ENCODE results near the gene YJEFN3. TPM values are rescaled to one million over a fixed set of nuclear protein-coding genes. Genes with fewer than 3 reads are reported as not detected.

Gene YJEFN3
- total RNA-seq, 1 experiment from 2014 or later, result 11.1 TPM

DNA sequence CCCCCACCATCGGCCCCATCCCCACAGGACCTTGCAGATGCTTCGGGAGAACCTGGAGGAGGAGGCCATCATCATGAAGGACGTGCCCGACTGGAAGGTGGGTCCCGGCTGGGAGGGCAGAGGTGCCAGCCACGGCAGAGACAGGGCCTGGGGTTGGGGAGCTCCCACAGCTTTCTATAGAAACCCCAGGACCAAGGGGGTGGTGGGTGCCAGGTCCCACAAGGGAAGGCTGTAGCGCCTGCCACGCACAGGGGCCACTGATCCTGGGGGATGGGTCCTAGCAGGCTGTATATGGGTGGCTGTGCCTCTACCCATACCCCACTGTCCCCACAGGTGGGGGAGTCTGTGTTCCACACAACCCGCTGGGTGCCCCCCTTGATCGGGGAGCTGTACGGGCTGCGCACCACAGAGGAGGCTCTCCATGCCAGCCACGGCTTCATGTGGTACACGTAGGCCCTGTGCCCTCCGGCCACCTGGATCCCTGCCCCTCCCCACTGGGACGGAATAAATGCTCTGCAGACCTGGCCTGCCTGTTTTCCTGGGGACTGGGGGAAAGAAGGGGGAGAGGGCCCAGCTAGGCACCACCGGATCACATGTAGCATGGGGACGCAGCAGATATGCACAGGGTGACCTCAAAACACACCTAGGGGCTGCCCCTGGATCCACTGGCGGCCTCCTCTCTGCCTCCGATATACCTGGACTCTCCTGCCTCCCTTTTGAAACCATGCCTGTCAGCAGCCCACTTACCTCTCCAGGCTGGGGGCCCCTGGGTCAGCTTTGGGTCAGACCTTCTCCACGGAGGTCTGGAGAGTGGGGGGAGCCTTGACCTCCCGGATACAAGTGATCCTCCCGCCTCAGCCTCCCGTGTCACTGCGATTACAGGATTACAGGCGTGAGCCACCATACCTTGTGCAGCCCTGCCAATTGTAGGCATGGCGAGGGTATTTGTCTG is 761 bp upstream of the YJEFN3 start:
- H3K4me3 Mint-ChIP-seq, result no peak overlapping the region
- H3K27me3 Mint-ChIP-seq (ENCODE audit: low read depth), result no peaks in the 10 kb centered on the region; the same call in 1 of the 2 replicates
- ChIA-PET POLR2A (interaction anchor here (0.6 to 1.2 kb wide), 2 partner anchors 23 to 92 kb away, joined by 3 read pairs; no protein-coding TSS in a partner anchor), CTCF (interaction anchor here (0.8 to 14.4 kb wide), 4 partner anchors 13 to 353 kb away, joined by 3 to 408 read pairs (median 4); no protein-coding TSS in a partner anchor)
- no peak for DNase-seq (ENCODE audit: low spot score)
- peaks cover 13% of the 10 kb centered on the region for H3K4me1 Mint-ChIP-seq
- H3K27ac Mint-ChIP-seq, result no peak overlapping the region
- ATAC-seq, result no peak
- peaks cover 7% of the 10 kb centered on the region; the same call in 1 of the 2 replicates for H3K36me3 Mint-ChIP-seq
- no peak for TF ChIP-seq FOXJ3 (CRISPR knock-in tag; IDR thresholded peaks at IDR 0.05; ENCODE audit: borderline replicate concordance)
- no peak for TF ChIP-seq ESRRA (CRISPR knock-in tag; IDR thresholded peaks at IDR 0.05; ENCODE audit: borderline replicate concordance)
- no peak for TF ChIP-seq EMX1 (CRISPR knock-in tag; IDR thresholded peaks at IDR 0.05)
- no peak for TF ChIP-seq ZNF219 (CRISPR knock-in tag; IDR thresholded peaks at IDR 0.05; ENCODE audit: borderline replicate concordance)
- TF ChIP-seq, protein P1, sequence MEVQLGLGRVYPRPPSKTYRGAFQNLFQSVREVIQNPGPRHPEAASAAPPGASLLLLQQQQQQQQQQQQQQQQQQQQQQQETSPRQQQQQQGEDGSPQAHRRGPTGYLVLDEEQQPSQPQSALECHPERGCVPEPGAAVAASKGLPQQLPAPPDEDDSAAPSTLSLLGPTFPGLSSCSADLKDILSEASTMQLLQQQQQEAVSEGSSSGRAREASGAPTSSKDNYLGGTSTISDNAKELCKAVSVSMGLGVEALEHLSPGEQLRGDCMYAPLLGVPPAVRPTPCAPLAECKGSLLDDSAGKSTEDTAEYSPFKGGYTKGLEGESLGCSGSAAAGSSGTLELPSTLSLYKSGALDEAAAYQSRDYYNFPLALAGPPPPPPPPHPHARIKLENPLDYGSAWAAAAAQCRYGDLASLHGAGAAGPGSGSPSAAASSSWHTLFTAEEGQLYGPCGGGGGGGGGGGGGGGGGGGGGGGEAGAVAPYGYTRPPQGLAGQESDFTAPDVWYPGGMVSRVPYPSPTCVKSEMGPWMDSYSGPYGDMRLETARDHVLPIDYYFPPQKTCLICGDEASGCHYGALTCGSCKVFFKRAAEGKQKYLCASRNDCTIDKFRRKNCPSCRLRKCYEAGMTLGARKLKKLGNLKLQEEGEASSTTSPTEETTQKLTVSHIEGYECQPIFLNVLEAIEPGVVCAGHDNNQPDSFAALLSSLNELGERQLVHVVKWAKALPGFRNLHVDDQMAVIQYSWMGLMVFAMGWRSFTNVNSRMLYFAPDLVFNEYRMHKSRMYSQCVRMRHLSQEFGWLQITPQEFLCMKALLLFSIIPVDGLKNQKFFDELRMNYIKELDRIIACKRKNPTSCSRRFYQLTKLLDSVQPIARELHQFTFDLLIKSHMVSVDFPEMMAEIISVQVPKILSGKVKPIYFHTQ (CRISPR knock-in tag; IDR thresholded peaks at IDR 0.05), result no peak
- TF ChIP-seq, protein P2, sequence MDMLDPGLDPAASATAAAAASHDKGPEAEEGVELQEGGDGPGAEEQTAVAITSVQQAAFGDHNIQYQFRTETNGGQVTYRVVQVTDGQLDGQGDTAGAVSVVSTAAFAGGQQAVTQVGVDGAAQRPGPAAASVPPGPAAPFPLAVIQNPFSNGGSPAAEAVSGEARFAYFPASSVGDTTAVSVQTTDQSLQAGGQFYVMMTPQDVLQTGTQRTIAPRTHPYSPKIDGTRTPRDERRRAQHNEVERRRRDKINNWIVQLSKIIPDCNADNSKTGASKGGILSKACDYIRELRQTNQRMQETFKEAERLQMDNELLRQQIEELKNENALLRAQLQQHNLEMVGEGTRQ (CRISPR knock-in tag; IDR thresholded peaks at IDR 0.05), result no peak
- TF ChIP-seq, protein P3, sequence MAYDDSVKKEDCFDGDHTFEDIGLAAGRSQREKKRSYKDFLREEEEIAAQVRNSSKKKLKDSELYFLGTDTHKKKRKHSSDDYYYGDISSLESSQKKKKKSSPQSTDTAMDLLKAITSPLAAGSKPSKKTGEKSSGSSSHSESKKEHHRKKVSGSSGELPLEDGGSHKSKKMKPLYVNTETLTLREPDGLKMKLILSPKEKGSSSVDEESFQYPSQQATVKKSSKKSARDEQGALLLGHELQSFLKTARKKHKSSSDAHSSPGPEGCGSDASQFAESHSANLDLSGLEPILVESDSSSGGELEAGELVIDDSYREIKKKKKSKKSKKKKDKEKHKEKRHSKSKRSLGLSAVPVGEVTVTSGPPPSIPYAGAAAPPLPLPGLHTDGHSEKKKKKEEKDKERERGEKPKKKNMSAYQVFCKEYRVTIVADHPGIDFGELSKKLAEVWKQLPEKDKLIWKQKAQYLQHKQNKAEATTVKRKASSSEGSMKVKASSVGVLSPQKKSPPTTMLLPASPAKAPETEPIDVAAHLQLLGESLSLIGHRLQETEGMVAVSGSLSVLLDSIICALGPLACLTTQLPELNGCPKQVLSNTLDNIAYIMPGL (CRISPR knock-in tag; IDR thresholded peaks at IDR 0.05), result no peak
- TF ChIP-seq, protein P4, sequence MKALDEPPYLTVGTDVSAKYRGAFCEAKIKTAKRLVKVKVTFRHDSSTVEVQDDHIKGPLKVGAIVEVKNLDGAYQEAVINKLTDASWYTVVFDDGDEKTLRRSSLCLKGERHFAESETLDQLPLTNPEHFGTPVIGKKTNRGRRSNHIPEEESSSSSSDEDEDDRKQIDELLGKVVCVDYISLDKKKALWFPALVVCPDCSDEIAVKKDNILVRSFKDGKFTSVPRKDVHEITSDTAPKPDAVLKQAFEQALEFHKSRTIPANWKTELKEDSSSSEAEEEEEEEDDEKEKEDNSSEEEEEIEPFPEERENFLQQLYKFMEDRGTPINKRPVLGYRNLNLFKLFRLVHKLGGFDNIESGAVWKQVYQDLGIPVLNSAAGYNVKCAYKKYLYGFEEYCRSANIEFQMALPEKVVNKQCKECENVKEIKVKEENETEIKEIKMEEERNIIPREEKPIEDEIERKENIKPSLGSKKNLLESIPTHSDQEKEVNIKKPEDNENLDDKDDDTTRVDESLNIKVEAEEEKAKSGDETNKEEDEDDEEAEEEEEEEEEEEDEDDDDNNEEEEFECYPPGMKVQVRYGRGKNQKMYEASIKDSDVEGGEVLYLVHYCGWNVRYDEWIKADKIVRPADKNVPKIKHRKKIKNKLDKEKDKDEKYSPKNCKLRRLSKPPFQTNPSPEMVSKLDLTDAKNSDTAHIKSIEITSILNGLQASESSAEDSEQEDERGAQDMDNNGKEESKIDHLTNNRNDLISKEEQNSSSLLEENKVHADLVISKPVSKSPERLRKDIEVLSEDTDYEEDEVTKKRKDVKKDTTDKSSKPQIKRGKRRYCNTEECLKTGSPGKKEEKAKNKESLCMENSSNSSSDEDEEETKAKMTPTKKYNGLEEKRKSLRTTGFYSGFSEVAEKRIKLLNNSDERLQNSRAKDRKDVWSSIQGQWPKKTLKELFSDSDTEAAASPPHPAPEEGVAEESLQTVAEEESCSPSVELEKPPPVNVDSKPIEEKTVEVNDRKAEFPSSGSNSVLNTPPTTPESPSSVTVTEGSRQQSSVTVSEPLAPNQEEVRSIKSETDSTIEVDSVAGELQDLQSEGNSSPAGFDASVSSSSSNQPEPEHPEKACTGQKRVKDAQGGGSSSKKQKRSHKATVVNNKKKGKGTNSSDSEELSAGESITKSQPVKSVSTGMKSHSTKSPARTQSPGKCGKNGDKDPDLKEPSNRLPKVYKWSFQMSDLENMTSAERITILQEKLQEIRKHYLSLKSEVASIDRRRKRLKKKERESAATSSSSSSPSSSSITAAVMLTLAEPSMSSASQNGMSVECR (CRISPR knock-in tag; IDR thresholded peaks at IDR 0.05; ENCODE audit: borderline replicate concordance), result no peak
- TF ChIP-seq, protein P5, sequence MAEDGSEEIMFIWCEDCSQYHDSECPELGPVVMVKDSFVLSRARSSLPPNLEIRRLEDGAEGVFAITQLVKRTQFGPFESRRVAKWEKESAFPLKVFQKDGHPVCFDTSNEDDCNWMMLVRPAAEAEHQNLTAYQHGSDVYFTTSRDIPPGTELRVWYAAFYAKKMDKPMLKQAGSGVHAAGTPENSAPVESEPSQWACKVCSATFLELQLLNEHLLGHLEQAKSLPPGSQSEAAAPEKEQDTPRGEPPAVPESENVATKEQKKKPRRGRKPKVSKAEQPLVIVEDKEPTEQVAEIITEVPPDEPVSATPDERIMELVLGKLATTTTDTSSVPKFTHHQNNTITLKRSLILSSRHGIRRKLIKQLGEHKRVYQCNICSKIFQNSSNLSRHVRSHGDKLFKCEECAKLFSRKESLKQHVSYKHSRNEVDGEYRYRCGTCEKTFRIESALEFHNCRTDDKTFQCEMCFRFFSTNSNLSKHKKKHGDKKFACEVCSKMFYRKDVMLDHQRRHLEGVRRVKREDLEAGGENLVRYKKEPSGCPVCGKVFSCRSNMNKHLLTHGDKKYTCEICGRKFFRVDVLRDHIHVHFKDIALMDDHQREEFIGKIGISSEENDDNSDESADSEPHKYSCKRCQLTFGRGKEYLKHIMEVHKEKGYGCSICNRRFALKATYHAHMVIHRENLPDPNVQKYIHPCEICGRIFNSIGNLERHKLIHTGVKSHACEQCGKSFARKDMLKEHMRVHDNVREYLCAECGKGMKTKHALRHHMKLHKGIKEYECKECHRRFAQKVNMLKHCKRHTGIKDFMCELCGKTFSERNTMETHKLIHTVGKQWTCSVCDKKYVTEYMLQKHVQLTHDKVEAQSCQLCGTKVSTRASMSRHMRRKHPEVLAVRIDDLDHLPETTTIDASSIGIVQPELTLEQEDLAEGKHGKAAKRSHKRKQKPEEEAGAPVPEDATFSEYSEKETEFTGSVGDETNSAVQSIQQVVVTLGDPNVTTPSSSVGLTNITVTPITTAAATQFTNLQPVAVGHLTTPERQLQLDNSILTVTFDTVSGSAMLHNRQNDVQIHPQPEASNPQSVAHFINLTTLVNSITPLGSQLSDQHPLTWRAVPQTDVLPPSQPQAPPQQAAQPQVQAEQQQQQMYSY (CRISPR knock-in tag; IDR thresholded peaks at IDR 0.05), result no peak
- TF ChIP-seq KAT7 (CRISPR knock-in tag; IDR thresholded peaks at IDR 0.05; ENCODE audit: borderline replicate concordance), result no peak
- no peak for TF ChIP-seq CREB1 (CRISPR knock-in tag; IDR thresholded peaks at IDR 0.05)
- TF ChIP-seq, protein P6, sequence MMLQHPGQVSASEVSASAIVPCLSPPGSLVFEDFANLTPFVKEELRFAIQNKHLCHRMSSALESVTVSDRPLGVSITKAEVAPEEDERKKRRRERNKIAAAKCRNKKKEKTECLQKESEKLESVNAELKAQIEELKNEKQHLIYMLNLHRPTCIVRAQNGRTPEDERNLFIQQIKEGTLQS (CRISPR knock-in tag; conservative IDR thresholded peaks at IDR 0.05), result no peak
- no peak for TF ChIP-seq SMAD4 (CRISPR knock-in tag; IDR thresholded peaks at IDR 0.05)
- TF ChIP-seq NR3C1 (CRISPR knock-in tag; conservative IDR thresholded peaks at IDR 0.05; ENCODE audit: low read depth), result no peak
- TF ChIP-seq, protein P7, sequence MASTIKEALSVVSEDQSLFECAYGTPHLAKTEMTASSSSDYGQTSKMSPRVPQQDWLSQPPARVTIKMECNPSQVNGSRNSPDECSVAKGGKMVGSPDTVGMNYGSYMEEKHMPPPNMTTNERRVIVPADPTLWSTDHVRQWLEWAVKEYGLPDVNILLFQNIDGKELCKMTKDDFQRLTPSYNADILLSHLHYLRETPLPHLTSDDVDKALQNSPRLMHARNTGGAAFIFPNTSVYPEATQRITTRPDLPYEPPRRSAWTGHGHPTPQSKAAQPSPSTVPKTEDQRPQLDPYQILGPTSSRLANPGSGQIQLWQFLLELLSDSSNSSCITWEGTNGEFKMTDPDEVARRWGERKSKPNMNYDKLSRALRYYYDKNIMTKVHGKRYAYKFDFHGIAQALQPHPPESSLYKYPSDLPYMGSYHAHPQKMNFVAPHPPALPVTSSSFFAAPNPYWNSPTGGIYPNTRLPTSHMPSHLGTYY (CRISPR knock-in tag; IDR thresholded peaks at IDR 0.05), result no peak
- TF ChIP-seq, protein P8, sequence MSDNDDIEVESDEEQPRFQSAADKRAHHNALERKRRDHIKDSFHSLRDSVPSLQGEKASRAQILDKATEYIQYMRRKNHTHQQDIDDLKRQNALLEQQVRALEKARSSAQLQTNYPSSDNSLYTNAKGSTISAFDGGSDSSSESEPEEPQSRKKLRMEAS (CRISPR knock-in tag; IDR thresholded peaks at IDR 0.05), result no peak
- H3K9me3 Mint-ChIP-seq, result no peaks in the 10 kb centered on the region
